ENCODE results near the gene KCTD17. TPM values are rescaled to one million over a fixed set of nuclear protein-coding genes. Genes with fewer than 3 reads are reported as not detected.

KCTD17 gene
- polyA plus RNA-seq, 3 donors = 8.4 to 40.0 (median 9.0) TPM

GRCh38 chr22:37046589-37046988 is 5.0 kb upstream of the KCTD17 start:
- H3K36me3 ChIP-seq (replicated peaks in 1 of 2; ENCODE audit: control insufficient read depth in 1 of 2, insufficient read depth in 2 of 2, low read length in 2 of 2) = no peaks in the 10 kb centered on the region
- intact Hi-C loops (cut with micrococcal nuclease) = no loop called here

DNA sequence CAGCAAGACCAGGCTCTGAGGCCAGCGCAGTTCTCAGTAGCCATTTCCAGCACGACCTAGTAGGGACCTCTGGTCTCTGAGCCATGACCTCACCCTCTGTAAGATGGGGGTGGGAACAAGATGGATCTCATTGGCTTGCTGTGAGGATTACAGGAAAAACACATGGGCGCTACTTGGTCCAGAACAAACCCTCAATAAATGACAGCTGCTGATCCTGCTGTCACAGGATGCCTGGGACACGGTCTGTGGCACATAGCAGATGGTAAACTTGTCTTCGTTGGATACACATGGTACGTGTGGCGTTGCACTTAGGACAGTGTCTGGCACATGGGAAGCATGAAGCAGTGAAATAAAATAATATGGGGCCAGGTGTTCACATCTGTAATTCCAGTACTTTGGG is 4.5 kb upstream of the KCTD17 start:
- no peak overlapping the region for H3K27ac ChIP-seq (ENCODE audit: low read depth in 1 of 2, low read length in 2 of 2)
- DNase-seq = no peak
- TF ChIP-seq CTCF (IDR thresholded peaks at IDR 0.05) = no peak
- intact Hi-C loops (cut with micrococcal nuclease) = no loop called here
- peaks cover 0 to 5% (median 1%) of the 10 kb centered on the region in 3 donors for H3K27me3 Mint-ChIP-seq (ENCODE audit: low read depth in 3 of 3)
- no peaks in the 10 kb centered on the region for H3K9me3 Mint-ChIP-seq
- no peaks in the 10 kb centered on the region for H4K20me1 ChIP-seq (ENCODE audit: insufficient read depth, low read length)
- no peak overlapping the region for H3K9ac ChIP-seq (ENCODE audit: insufficient read depth, low read length, poor library complexity, severe bottlenecking)
- no peak overlapping the region for H2AFZ ChIP-seq (ENCODE audit: insufficient read depth, low read depth, low read length, poor library complexity, severe bottlenecking)
- H3K27ac Mint-ChIP-seq = no peak overlapping the region
- H3K4me1 Mint-ChIP-seq = peaks cover 33% of the 10 kb centered on the region
- H3K4me1 ChIP-seq (ENCODE audit: control insufficient read depth in 1 of 2, insufficient read depth in 2 of 2, low read length in 2 of 2) = peaks cover 39 to 47% of the 10 kb centered on the region in 2 donors
- no peaks in the 10 kb centered on the region for H3K36me3 Mint-ChIP-seq
- no peaks in the 10 kb centered on the region for H3K79me2 ChIP-seq (ENCODE audit: insufficient read depth, low read length)
- no peak overlapping the region for H3K4me3 ChIP-seq (replicated peaks in 1 of 3; ENCODE audit: low read depth in 2 of 3, low read length in 3 of 3)
- WGBS (ENCODE audit: insufficient coverage) = 95% methylated on average over 6 of the region's 7 CpGs
- H3K36me3 ChIP-seq (replicated peaks in 1 of 2; ENCODE audit: control insufficient read depth in 1 of 2, insufficient read depth in 2 of 2, low read length in 2 of 2) = no peaks in the 10 kb centered on the region
- no peaks in the 10 kb centered on the region for H3K27me3 ChIP-seq (ENCODE audit: control insufficient read depth in 2 of 2, insufficient read depth in 2 of 2, low read length in 2 of 2)
- H3K4me3 Mint-ChIP-seq = no peak overlapping the region
- H3K4me2 ChIP-seq (replicated peaks; ENCODE audit: extremely low read depth, low read length, poor library complexity, severe bottlenecking) = no peak overlapping the region
- no peaks in the 10 kb centered on the region for H3K9me3 ChIP-seq (replicated peaks in 1 of 2; ENCODE audit: control insufficient read depth in 1 of 2, insufficient read depth in 1 of 2, low read length in 2 of 2)

More at GRCh38 chr22:37046589-37046988, 5.0 kb upstream of the KCTD17 start:
- Mint-ChIP-seq H3K27ac (no peak overlapping the region), H3K4me3 (no peak overlapping the region), H3K27me3 (ENCODE audit: low read depth in 3 of 3) (peaks cover 0 to 5% (median 1%) of the 10 kb centered on the region in 3 donors), H3K4me1 (peaks cover 33% of the 10 kb centered on the region), H3K36me3 (no peaks in the 10 kb centered on the region), H3K9me3 (no peaks in the 10 kb centered on the region)
- no peaks in the 10 kb centered on the region for H3K79me2 ChIP-seq (ENCODE audit: insufficient read depth, low read length)
- no peak overlapping the region for H3K27ac ChIP-seq (ENCODE audit: low read depth in 1 of 2, low read length in 2 of 2)
- H3K9ac ChIP-seq (ENCODE audit: insufficient read depth, low read length, poor library complexity, severe bottlenecking) = no peak overlapping the region
- no peak overlapping the region for H3K4me3 ChIP-seq (replicated peaks in 1 of 3; ENCODE audit: low read depth in 2 of 3, low read length in 3 of 3)
- WGBS (ENCODE audit: insufficient coverage) = 95% methylated on average over 5 of the region's 6 CpGs
- no peaks in the 10 kb centered on the region for H3K9me3 ChIP-seq (replicated peaks in 1 of 2; ENCODE audit: control insufficient read depth in 1 of 2, insufficient read depth in 1 of 2, low read length in 2 of 2)
- TF ChIP-seq CTCF (IDR thresholded peaks at IDR 0.05) = no peak
- H4K20me1 ChIP-seq (ENCODE audit: insufficient read depth, low read length) = no peaks in the 10 kb centered on the region
- no peak overlapping the region for H2AFZ ChIP-seq (ENCODE audit: insufficient read depth, low read depth, low read length, poor library complexity, severe bottlenecking)
- H3K4me1 ChIP-seq (ENCODE audit: control insufficient read depth in 1 of 2, insufficient read depth in 2 of 2, low read length in 2 of 2) = peaks cover 38 to 43% of the 10 kb centered on the region in 2 donors
- no peak overlapping the region for H3K4me2 ChIP-seq (replicated peaks; ENCODE audit: extremely low read depth, low read length, poor library complexity, severe bottlenecking)
- no peak for DNase-seq
- H3K27me3 ChIP-seq (ENCODE audit: control insufficient read depth in 2 of 2, insufficient read depth in 2 of 2, low read length in 2 of 2) = no peaks in the 10 kb centered on the region
